C4-2B (cell line): ENCODE measurements around the gene B4GALNT3.
"Not testable (repeated sequence)": the region's sequence is repeated elsewhere in the genome, so short reads cannot be mapped to it uniquely, and the experiment has no call there.

Experiments used
- H3K27ac ChIP-seq: fragments of 450-650 bp; 2 replicates; pipeline ENCODE4 v1.5.1; 2017
- ZFX ChIP-seq: fragments of 450-650 bp; IDR thresholded peaks from 2 replicates; pipeline ENCODE4 v1.6.1; 2017
- TF ChIP-seq, protein P1 (sequence below): fragments of 450-650 bp; conservative IDR thresholded peaks from 2 replicates; pipeline ENCODE4 v1.5.1; 2017; ENCODE audit warnings: mild to moderate bottlenecking

B4GALNT3 gene

DNA sequence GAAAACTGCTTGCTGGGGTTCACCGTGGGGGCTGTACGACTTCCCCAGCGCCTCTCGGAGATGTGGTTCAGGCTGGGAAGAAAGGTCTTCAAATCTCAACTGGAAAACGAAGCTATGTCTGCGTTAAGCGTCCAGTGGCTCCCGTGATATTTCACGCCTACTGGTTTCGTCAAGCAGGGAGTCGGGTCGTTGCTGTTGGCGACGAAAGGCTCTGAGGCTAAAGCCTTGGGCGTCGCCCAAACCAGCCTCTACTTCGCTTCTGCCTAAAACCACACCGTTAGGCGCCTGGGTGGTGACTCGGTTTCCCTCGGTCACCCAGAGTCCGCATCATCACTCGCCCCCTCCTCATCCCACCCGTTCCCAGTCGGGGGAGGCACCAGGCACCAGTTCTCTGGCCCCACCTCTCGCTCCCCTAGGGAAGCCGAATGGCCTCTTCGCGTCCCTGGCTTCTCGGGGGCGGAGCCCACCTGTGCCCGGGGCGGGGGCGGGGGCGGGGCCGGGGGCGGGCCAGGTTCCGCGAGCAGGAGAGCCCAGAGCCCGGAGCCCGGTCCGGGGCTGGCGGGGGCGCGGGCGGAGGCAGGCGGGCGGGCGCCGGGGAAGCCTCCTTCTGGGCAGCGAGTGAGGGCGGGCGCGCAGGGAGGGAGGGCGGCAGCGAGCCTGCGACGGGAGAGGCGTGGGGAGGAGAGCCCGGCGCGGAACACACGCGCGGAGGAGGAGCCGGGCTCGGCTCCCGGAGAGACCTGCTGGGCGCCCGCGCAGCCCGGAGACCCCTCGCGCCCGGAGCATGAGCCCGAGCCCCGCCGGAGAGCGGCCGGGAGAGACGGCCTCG is at the start of gene B4GALNT3:
Gene B4GALNT3 (plus strand): TSS at position 510 of the 829 bp plus-strand sequence. CDS start 438 bp downstream, outside the sequence.
- no peak for TF ChIP-seq ZFX
- TF ChIP-seq, protein P1, sequence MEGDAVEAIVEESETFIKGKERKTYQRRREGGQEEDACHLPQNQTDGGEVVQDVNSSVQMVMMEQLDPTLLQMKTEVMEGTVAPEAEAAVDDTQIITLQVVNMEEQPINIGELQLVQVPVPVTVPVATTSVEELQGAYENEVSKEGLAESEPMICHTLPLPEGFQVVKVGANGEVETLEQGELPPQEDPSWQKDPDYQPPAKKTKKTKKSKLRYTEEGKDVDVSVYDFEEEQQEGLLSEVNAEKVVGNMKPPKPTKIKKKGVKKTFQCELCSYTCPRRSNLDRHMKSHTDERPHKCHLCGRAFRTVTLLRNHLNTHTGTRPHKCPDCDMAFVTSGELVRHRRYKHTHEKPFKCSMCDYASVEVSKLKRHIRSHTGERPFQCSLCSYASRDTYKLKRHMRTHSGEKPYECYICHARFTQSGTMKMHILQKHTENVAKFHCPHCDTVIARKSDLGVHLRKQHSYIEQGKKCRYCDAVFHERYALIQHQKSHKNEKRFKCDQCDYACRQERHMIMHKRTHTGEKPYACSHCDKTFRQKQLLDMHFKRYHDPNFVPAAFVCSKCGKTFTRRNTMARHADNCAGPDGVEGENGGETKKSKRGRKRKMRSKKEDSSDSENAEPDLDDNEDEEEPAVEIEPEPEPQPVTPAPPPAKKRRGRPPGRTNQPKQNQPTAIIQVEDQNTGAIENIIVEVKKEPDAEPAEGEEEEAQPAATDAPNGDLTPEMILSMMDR, result no peak
- H3K27ac ChIP-seq, result peak within 1 kb of the TSS; percentile 16; the same call in 1 of the 2 replicates

- H3K27ac ChIP-seq, result no peak overlapping the region
- TF ChIP-seq, protein P1, result no peak
- TF ChIP-seq ZFX, result no peak
Observed at GRCh38 chr12:414859-415258, 44.9 kb upstream of the B4GALNT3 start.

- no peak for TF ChIP-seq ZFX
- TF ChIP-seq, protein P1, result no peak
- H3K27ac ChIP-seq, result no peak overlapping the region
Observed at GRCh38 chr12:418432-418831, 41.3 kb upstream of the B4GALNT3 start.

- no peak overlapping the region for H3K27ac ChIP-seq
- TF ChIP-seq, protein P1, result no peak
- TF ChIP-seq ZFX, result no peak
Observed at GRCh38 chr12:422526-422925, 37.2 kb upstream of the B4GALNT3 start.

DNA sequence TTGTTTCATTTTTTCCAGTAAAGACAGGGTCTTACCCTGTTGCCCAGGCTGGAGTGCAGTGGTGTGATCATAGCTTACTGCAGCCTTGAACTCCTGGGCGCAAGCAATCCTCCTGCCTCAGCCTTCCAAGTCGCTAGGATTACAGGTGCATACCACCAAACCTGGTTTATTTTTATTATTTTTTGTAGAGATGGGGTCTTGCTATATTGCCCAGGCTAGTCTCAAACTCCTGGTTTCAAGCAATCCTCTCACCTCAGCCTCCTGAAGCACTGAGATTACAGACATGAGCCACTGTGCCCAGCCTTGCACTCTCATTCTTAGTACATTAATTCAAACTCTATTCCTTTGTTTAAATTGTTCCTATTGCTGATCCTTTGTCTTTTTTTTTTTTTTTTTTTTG is 24.0 kb upstream of the B4GALNT3 start:
- not testable (repeated sequence) for H3K27ac ChIP-seq

DNA sequence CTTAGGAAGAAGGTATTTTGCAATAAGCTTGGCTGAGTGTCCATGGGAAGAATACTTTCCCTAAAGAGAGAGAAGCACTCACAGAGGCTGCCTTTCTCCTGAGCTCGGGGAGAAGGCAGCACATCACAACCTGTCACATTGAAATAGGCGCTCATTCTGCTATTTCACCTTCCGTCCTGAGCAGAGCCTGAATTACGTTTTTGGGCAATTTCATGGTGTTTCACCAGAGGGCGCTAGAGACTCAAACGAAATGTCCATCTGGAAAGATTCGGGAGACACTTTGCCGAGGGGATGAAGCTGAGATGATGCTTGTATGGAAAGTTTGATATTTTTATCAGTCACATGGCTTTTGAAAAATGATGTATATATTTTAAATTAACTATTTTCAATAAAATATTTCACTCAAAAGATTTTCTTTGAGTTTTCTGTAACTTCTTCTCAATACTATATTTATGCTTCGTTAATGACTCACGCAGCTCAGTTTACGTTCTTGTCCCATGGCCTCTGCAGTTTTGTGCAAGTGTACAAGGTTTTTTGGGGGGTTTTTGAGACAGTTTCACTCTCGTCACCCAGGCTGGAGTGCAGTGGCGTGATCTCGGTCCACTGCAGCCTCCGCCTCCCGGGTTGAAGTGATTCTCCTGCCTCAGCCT is 17.4 kb upstream of the B4GALNT3 start:
- no peak overlapping the region for H3K27ac ChIP-seq
- TF ChIP-seq, protein P1, result peak; percentile 92
- no peak for TF ChIP-seq ZFX

GRCh38 chr12:447141-447540 is 12.6 kb upstream of the B4GALNT3 start:
- TF ChIP-seq, protein P1, result no peak
- no peak for TF ChIP-seq ZFX
- no peak overlapping the region for H3K27ac ChIP-seq
